Endothelial cell of umbilical vein (primary cell): ENCODE measurements around the gene TECPR2. TPM values are rescaled to one million over a fixed set of nuclear protein-coding genes. Genes with fewer than 3 reads are reported as not detected.

Experiments
- BruUV-seq: library from RNA; stranded (reverse); fragments of 400-500 nt; replicated peaks from 2 replicates; lab custom pipeline; 2021; lab: Mats Ljungman, UMichigan
- CTCF ChIA-PET: fragments of 300-600, 350-600 bp; sonication (Branson Sonifier 250); formaldehyde crosslinking; loops from one replicate; lab custom pipeline; 2021; ENCODE audit warnings: antibody characterized with exemption, inconsistent platforms; lab: Charles Lee
- POLR2A ChIA-PET: fragments of 300-600, 350-600 bp; sonication (Branson Sonifier 250); formaldehyde crosslinking; loops from one replicate; lab custom pipeline; 2021; ENCODE audit warnings: antibody characterized with exemption, inconsistent platforms; lab: Charles Lee
- DNase-seq: peaks from one replicate; pipeline ENCODE4 v3.0.0-alpha.2; 2011; ENCODE audit warnings: low read depth, low spot score
- FAIRE-seq: peaks from 2 replicates; lab custom pipeline; 2011; peaks lifted over from hg19 to GRCh38; lab: Jason Lieb, UNC
- H2AFZ ChIP-seq: 2 replicates; pipeline ENCODE4 v1.6.0; 2012; ENCODE audit warnings: low read depth, low read length, control low read depth, inconsistent platforms
- H3K27ac ChIP-seq: 2 replicates; pipeline ENCODE4 v1.5.1; 2011; ENCODE audit warnings: low read depth, mild to moderate bottlenecking, control low read depth, low read length, moderate library complexity; ENCODE audit not compliant: insufficient read depth
- H3K27me3 ChIP-seq, 2 experiments: 2 replicates each; pipeline versions ENCODE4 v1.6.0 to v1.6.1; 2011; ENCODE audit warnings: low read length in 2 of 2, mixed read lengths in 1 of 2; ENCODE audit not compliant: control insufficient read depth in 2 of 2, insufficient read depth in 2 of 2
- H3K36me3 ChIP-seq, 2 experiments: 2 replicates in 1 of 2; 3 replicates in 1 of 2; pipeline ENCODE4 v1.5.1; 2011; ENCODE audit warnings: low read length in 2 of 2, mild to moderate bottlenecking in 1 of 2, moderate library complexity in 1 of 2; ENCODE audit not compliant: control insufficient read depth in 2 of 2, insufficient read depth in 2 of 2; ENCODE audit errors: extremely low read depth in 1 of 2
- H3K4me1 ChIP-seq: 3 replicates; pipeline ENCODE4 v1.5.1; 2011; ENCODE audit warnings: mild to moderate bottlenecking, low read length; ENCODE audit not compliant: control insufficient read depth, insufficient read depth; ENCODE audit errors: extremely low read depth
- H3K4me2 ChIP-seq: 2 replicates; pipeline ENCODE4 v1.6.1; 2011; ENCODE audit warnings: low read length, control low read depth, mixed read lengths; ENCODE audit not compliant: insufficient read depth
- H3K4me3 ChIP-seq, 3 experiments: fragments of 200-600 bp in 1 of 3; sonication (generic), shearing (Covaris generic) in 1 of 3; replicated peaks in 1 of 3; 2 replicates each; pipeline ENCODE4 v1.5.1; 2011 to 2016; ENCODE audit warnings: control low read depth in 3 of 3, low read length in 3 of 3, mild to moderate bottlenecking in 2 of 3, inconsistent platforms in 1 of 3, low read depth in 1 of 3, moderate library complexity in 1 of 3; ENCODE audit not compliant: insufficient read depth in 1 of 3
- H3K79me2 ChIP-seq: 2 replicates; pipeline ENCODE4 v1.6.0; 2012; ENCODE audit warnings: low read length, inconsistent platforms; ENCODE audit not compliant: control insufficient read depth, insufficient read depth
- H3K9ac ChIP-seq: replicated peaks from 2 replicates; pipeline ENCODE3; 2011; ENCODE audit warnings: low read length, control low read depth; ENCODE audit not compliant: insufficient read depth; ENCODE audit errors: extremely low read depth
- H3K9me1 ChIP-seq: replicated peaks from 3 replicates; pipeline ENCODE4 v1.6.0; 2011; ENCODE audit warnings: mild to moderate bottlenecking, low read length; ENCODE audit not compliant: control insufficient read depth, insufficient read depth; ENCODE audit errors: extremely low read depth
- H3K9me3 ChIP-seq: replicated peaks from 2 replicates; pipeline ENCODE4 v1.5.1; 2012; ENCODE audit warnings: low read length, inconsistent platforms; ENCODE audit not compliant: control insufficient read depth, insufficient read depth
- H4K20me1 ChIP-seq: replicated peaks from 2 replicates; pipeline ENCODE3; 2011; ENCODE audit warnings: mild to moderate bottlenecking, low read length; ENCODE audit not compliant: control insufficient read depth, insufficient read depth; ENCODE audit errors: extremely low read depth
- EZH2 ChIP-seq: IDR thresholded peaks from 2 replicates; pipeline ENCODE4 v1.6.1; 2012; ENCODE audit warnings: borderline replicate concordance, low read depth, mild to moderate bottlenecking, moderate library complexity, low read length, inconsistent platforms; ENCODE audit not compliant: severe bottlenecking
- FOS ChIP-seq: IDR thresholded peaks from 2 replicates; pipeline ENCODE4 v1.6.1; 2011; ENCODE audit warnings: mild to moderate bottlenecking, low read length, moderate library complexity, borderline replicate concordance; ENCODE audit not compliant: insufficient read depth
- GATA2 ChIP-seq: IDR thresholded peaks from 2 replicates; pipeline ENCODE4 v1.7.0; 2011; ENCODE audit warnings: low read depth, mild to moderate bottlenecking, moderate library complexity, mixed read lengths, low read length; ENCODE audit not compliant: insufficient read length, insufficient read depth
- JUN ChIP-seq: IDR thresholded peaks from 2 replicates; pipeline ENCODE4 v1.6.1; 2011; ENCODE audit warnings: borderline replicate concordance, low read depth; ENCODE audit not compliant: insufficient read length, insufficient read depth
- MYC ChIP-seq: IDR thresholded peaks from one replicate; pipeline ENCODE4 v1.6.1; 2011; ENCODE audit warnings: mild to moderate bottlenecking, low read depth, low read length
- POLR2A ChIP-seq: IDR thresholded peaks from 2 replicates; pipeline ENCODE4 v1.6.1; 2012; ENCODE audit warnings: low read depth, mild to moderate bottlenecking, control low read depth, low read length
- POLR2AphosphoS5 ChIP-seq: IDR thresholded peaks from 2 replicates; pipeline ENCODE4 v1.6.1; 2012; ENCODE audit warnings: low read depth, mild to moderate bottlenecking, control low read depth, low read length, moderate library complexity; ENCODE audit not compliant: insufficient read depth
- dilution Hi-C: fragments of 300-500 bp; cut with MboI; formaldehyde crosslinking; loops from one replicate; pipeline ENCODE4 v1.15.0; 2019; ENCODE audit warnings: low sequenced_read_pairs; ENCODE audit not compliant: extremely low pct_ligation_motif_present
- intact Hi-C: fragments of 100-400 bp; cut with micrococcal nuclease; formaldehyde crosslinking; loops from one replicate; pipeline ENCODE4 v1.10.0; 2022
- polyA plus RNA-seq, 4 experiments: library from polyadenylated mRNA; depleted of rRNA in 3 of 4; stranded (reverse) in 3 of 4; unstranded in 1 of 4; fragments of >200 nt; gene quantifications; 2 replicates each; pipeline versions ENCODE4 v1.2.1 to v1.2.3, GENCODE V29; 2011 to 2012; ENCODE audit warnings: missing spikeins in 1 of 4
- total RNA-seq: library from RNA; stranded (reverse); gene quantifications from 2 replicates; pipeline ENCODE4 v1.2.3, GENCODE V29; 2021
- TF ChIP-seq, protein P1 (sequence below): IDR thresholded peaks from 2 replicates; pipeline ENCODE4 v1.6.1; 2011; ENCODE audit not compliant: insufficient read depth, insufficient read length
- TF ChIP-seq, protein P2 (sequence below), 2 donors: IDR thresholded peaks; 1 replicate in 1 of 2; 2 replicates in 1 of 2; pipeline ENCODE4 v1.5.1; 2011; ENCODE audit warnings: low read length in 2 of 2, mild to moderate bottlenecking in 2 of 2, moderate library complexity in 2 of 2, control low read depth in 1 of 2, inconsistent platforms in 1 of 2, low read depth in 1 of 2; ENCODE audit not compliant: insufficient read depth in 1 of 2; ENCODE audit errors: extremely low read depth in 1 of 2

The TECPR2 gene
- total and polyA plus RNA-seq, 2 donors (not counting 3 experiments of a cell fraction or from before 2014, with no cell fraction given) = 8.9 to 21.5 TPM

DNA sequence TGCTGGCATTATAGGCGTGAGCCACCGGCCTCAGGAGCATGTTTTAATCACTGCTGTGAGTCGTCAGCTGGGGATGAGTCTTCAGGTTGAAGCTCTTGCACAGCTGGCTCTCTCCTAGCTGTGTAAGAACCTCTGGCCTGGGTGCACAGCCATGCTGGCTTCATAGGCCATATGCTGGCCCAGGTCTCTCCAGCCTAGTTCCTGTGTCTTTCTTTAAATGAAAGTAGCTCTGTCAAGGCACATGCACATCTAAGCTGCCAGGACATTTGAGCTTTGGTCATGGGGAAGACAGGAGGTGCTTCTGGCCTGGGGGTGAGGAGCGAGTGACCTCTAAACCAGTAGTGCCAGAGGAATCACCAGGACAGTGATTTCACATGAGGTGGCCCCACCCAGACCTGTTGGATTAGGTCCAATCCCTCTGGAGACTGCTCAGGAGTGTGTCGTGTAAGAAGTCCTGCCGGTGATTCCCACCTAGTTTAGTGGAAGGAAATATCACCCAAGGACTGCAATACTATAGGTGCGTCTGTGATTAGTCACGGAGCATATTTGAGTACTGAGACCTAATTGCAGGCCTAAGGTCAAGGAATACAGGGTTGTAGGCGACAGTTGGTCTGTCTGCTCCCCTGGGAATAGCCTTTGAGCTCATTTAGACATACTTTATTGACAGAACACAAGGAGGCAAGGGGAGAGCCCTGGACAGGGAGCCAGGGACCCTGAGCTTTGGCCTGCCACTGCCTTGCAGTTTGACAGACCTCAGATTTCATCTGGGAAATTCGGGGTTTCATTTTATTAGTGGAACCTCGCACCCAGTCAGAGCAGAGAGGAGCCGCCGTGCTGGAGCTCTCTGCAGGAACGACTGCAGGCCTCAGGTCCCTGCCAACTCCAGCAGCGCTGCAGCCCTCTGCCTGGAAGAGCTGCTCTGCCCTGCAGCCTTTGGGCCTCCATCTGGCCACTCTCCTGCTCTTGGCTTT is 79.8 kb downstream of the TECPR2 start:
- Histone ChIP-seq H3K36me3 (peaks cover 4 to 27% of the 10 kb centered on the region in 2 experiments), H3K9me3 (no peaks in the 10 kb centered on the region), H4K20me1 (no peaks in the 10 kb centered on the region), H3K27me3 (no peaks in the 10 kb centered on the region), H3K4me2 (no peak overlapping the region), H3K4me1 (peaks cover 2% of the 10 kb centered on the region), H3K27ac (no peak overlapping the region), H3K79me2 (no peaks in the 10 kb centered on the region), H3K4me3 (no peak overlapping the region), H3K9ac (no peak overlapping the region), H2AFZ (no peak overlapping the region), H3K9me1 (no peaks in the 10 kb centered on the region)
- dilution Hi-C loops = loop anchor here (10.0 kb wide), 1 partner anchor 62 kb away; the partner anchor contains the start of gene ANKRD9
- FAIRE-seq = no peak
- TF ChIP-seq, protein P1, sequence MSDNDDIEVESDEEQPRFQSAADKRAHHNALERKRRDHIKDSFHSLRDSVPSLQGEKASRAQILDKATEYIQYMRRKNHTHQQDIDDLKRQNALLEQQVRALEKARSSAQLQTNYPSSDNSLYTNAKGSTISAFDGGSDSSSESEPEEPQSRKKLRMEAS = no peak
- TF ChIP-seq MYC (no peak), EZH2 (no peak), GATA2 (no peak), JUN (no peak), POLR2AphosphoS5 (no peak), FOS (no peak), POLR2A (no peak)
- TF ChIP-seq, protein P2, sequence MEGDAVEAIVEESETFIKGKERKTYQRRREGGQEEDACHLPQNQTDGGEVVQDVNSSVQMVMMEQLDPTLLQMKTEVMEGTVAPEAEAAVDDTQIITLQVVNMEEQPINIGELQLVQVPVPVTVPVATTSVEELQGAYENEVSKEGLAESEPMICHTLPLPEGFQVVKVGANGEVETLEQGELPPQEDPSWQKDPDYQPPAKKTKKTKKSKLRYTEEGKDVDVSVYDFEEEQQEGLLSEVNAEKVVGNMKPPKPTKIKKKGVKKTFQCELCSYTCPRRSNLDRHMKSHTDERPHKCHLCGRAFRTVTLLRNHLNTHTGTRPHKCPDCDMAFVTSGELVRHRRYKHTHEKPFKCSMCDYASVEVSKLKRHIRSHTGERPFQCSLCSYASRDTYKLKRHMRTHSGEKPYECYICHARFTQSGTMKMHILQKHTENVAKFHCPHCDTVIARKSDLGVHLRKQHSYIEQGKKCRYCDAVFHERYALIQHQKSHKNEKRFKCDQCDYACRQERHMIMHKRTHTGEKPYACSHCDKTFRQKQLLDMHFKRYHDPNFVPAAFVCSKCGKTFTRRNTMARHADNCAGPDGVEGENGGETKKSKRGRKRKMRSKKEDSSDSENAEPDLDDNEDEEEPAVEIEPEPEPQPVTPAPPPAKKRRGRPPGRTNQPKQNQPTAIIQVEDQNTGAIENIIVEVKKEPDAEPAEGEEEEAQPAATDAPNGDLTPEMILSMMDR (IDR thresholded peaks at IDR 0.05; ENCODE audit: extremely low read depth in 1 of 2, insufficient read depth in 1 of 2, low read depth in 1 of 2, low read length in 2 of 2) = no peak
- BruUV-seq = no TSS peak
- DNase-seq = no peak
- CTCF ChIA-PET = interaction anchor here (0.7 to 1.7 kb wide), 4 partner anchors 10 to 74 kb away, joined by 3 to 4 read pairs (median 3); no protein-coding TSS in a partner anchor
- POLR2A ChIA-PET = interaction anchor here (0.6 kb wide), 1 partner anchor 45 kb away, joined by 9 read pairs; no protein-coding TSS in a partner anchor
- intact Hi-C loops = no loop called here
